ENCODE data around the gene PLEKHM1.

Gene PLEKHM1

GRCh38 chr17:45395569-45396415 lies 94.7 kb downstream of the PLEKHM1 start:
- no peak for DNase-seq

- peak; percentile 37 for DNase-seq
Measured at GRCh38 chr17:45394913-45395568, 95.5 kb downstream of the PLEKHM1 start.

GRCh38 chr17:45394564-45394912 lies 96.0 kb downstream of the PLEKHM1 start:
- DNase-seq, result no peak

- no peak for DNase-seq
Measured at GRCh38 chr17:45394091-45394490, 96.4 kb downstream of the PLEKHM1 start.

- DNase-seq, result no peak
Measured at GRCh38 chr17:45393411-45393810, 97.1 kb downstream of the PLEKHM1 start.

- no peak for DNase-seq
Measured at GRCh38 chr17:45391918-45392317, 98.6 kb downstream of the PLEKHM1 start.

- no peak for DNase-seq
Measured at GRCh38 chr17:45391291-45391690, 99.2 kb downstream of the PLEKHM1 start.

- DNase-seq, result no peak
Measured at GRCh38 chr17:45389354-45389753, 101.2 kb downstream of the PLEKHM1 start.

- DNase-seq, result no peak
Measured at GRCh38 chr17:45388604-45389325, 101.8 kb downstream of the PLEKHM1 start.

GRCh38 chr17:45387739-45388138 lies 102.8 kb downstream of the PLEKHM1 start:
- no peak for DNase-seq

- DNase-seq, result no peak
Measured at GRCh38 chr17:45386178-45386577, 104.3 kb downstream of the PLEKHM1 start.
